VCaP (cell line): Measurements from ENCODE around the gene FAS.

ENCODE experiments used
- H3K27ac ChIP-seq: fragments of 450-650 bp; 2 replicates; pipeline ENCODE4 v1.5.1; 2017
- TF ChIP-seq, protein P1 (sequence below): fragments of 450-650 bp; conservative IDR thresholded peaks from 2 replicates; pipeline ENCODE4 v1.5.1; 2017; ENCODE audit warnings: mild to moderate bottlenecking, moderate library complexity

Gene FAS

GRCh38 chr10:88990384-88991160 is at the start of gene FAS:
TSS of gene FAS (plus strand) at chr10:88990798. CDS start at chr10:88990877, 79 bp downstream.
- TF ChIP-seq, protein P1, sequence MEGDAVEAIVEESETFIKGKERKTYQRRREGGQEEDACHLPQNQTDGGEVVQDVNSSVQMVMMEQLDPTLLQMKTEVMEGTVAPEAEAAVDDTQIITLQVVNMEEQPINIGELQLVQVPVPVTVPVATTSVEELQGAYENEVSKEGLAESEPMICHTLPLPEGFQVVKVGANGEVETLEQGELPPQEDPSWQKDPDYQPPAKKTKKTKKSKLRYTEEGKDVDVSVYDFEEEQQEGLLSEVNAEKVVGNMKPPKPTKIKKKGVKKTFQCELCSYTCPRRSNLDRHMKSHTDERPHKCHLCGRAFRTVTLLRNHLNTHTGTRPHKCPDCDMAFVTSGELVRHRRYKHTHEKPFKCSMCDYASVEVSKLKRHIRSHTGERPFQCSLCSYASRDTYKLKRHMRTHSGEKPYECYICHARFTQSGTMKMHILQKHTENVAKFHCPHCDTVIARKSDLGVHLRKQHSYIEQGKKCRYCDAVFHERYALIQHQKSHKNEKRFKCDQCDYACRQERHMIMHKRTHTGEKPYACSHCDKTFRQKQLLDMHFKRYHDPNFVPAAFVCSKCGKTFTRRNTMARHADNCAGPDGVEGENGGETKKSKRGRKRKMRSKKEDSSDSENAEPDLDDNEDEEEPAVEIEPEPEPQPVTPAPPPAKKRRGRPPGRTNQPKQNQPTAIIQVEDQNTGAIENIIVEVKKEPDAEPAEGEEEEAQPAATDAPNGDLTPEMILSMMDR, result no peak
- peak within 1 kb of the TSS; percentile 99 for H3K27ac ChIP-seq

DNA sequence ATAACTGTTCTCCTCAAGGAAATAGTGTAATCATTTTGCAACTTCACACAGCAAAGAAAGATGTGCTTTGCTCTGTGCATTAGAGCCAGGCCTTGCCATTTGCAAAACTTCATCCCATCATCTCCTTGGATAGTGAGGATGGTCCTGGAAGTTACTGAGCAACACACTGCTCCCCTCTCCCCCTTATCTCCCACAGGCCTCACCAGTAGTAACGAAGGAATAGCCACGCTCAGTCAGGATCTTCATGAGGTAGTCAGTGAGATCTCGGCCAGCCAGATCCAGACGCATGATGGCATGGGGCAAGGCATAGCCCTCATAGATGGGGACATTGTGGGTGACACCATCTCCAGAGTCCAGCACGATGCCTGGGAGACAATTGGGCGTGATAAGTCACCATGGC is 49.6 kb upstream of the FAS start:
- H3K27ac ChIP-seq, result no peak overlapping the region
- TF ChIP-seq, protein P1, result no peak

DNA sequence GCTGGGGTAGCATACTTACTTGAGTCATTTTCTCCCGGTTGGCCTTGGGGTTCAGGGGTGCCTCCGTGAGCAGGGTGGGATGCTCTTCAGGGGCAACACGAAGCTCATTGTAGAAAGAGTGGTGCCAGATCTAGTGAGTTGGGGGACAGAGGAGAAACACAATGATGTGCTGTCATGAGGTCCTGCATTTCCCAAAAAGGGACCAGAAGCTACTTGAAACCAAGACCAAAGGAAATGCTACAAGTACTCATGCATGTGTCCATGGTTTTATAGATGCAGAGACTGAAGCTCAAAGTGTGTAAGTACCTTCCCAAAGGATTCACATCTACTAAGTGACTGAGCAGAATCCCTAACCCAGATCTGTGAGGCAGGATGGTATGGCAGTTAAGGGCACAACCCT is 46.8 kb upstream of the FAS start:
- H3K27ac ChIP-seq, result no peak overlapping the region
- TF ChIP-seq, protein P1, result no peak

GRCh38 chr10:88944813-88945212 is 45.8 kb upstream of the FAS start:
- TF ChIP-seq, protein P1, result no peak
- no peak overlapping the region for H3K27ac ChIP-seq

DNA sequence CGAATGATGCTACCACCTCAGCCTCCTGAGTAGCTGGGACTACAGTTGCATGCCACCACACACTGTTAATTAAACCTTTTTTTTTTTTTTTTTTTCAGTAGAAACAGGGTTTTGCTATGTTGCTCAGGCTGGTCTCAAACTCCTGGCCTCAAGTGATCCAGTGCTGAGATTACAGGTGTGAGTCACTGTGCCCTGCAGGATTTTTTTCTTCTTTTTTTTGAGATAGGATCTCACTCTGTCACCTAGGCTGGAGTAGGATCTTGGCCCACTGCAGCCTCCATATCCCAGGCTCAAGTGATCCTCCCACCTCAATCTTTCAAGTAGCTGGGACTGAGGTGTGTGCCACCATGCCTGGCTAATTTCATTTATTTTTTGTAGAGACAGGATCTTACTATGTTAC is 44.4 kb upstream of the FAS start:
- H3K27ac ChIP-seq, result no peak overlapping the region
- TF ChIP-seq, protein P1, result no peak

- H3K27ac ChIP-seq, result no peak overlapping the region
- TF ChIP-seq, protein P1, result no peak
These were observed 43.5 kb upstream of the FAS start for GRCh38 chr10:88946965-88947590.

DNA sequence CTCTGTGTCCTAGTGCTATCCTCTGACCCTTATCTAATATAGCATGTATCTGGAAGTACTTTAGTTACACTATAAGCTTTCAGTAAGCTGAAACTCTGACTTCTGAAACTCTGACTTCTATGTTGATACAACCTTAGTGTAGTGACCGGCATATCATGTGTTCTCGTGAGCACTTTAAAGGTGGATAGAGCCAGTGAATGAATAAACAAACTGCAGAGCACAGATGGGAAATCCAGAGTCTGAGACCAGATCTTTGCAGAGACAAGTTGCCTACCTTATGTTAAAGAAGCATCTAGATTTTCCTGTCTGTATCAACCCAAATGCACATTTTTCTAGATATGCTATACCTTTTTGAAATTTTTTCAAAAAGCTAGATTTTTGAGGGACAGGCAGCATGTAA is 41.5 kb upstream of the FAS start:
- 0 out of 2 replicates have a peak overlapping the region, but pooled peaks have one; percentile 80 for H3K27ac ChIP-seq
- TF ChIP-seq, protein P1, result no peak
